Activated T-cell treated with anti-CD3 and anti-CD28 coated beads, Interleukin-2, amount 50 U/mL, for 4 hours (primary cell): Measurements from ENCODE around the gene ROR1. TPM values are rescaled to one million over a fixed set of nuclear protein-coding genes. Genes with fewer than 3 reads are reported as not detected.

Experiments
- ATAC-seq, 2 donors: fragments of 200-7000 bp; cut with Tn5 transposase; one replicate each; pipeline ENCODE4 v1.10.0; 2021
- DNase-seq: peaks from one replicate; pipeline ENCODE4 v3.0.0-alpha.2; 2020
- H3K27me3 Mint-ChIP-seq: one replicate; pipeline ENCODE4 v1.8.0; 2021; ENCODE audit warnings: low read depth, mixed read lengths
- H3K36me3 Mint-ChIP-seq: one replicate; pipeline ENCODE4 v1.8.0; 2022; ENCODE audit warnings: mixed read lengths; ENCODE audit not compliant: insufficient read depth
- H3K4me1 Mint-ChIP-seq: one replicate; pipeline ENCODE4 v1.8.0; 2021; ENCODE audit warnings: low read depth, mixed read lengths
- H3K4me3 Mint-ChIP-seq: one replicate; pipeline ENCODE4 v1.8.0; 2021; ENCODE audit warnings: mild to moderate bottlenecking, moderate library complexity, mixed read lengths
- H3K9me3 Mint-ChIP-seq: one replicate; pipeline ENCODE4 v1.8.0; 2021; ENCODE audit warnings: mixed read lengths
- total RNA-seq, 3 donors: library from RNA; stranded (reverse); gene quantifications; one replicate each; pipeline ENCODE4 v1.2.1, GENCODE V29; 2021

Gene ROR1
- total RNA-seq, 3 donors from 2014 or later = 0.08 to 0.38 (median 0.18) TPM

- ATAC-seq (no peak), DNase-seq (no peak)
- no peaks in the 10 kb centered on the region for H3K36me3 Mint-ChIP-seq
- no peaks in the 10 kb centered on the region for H3K9me3 Mint-ChIP-seq
- H3K4me1 Mint-ChIP-seq = no peaks in the 10 kb centered on the region
- H3K4me3 Mint-ChIP-seq = no peak overlapping the region
- H3K27me3 Mint-ChIP-seq = no peaks in the 10 kb centered on the region
Observed at GRCh38 chr1:63924600-63924999, 150.8 kb downstream of the ROR1 start.

- H3K4me1 Mint-ChIP-seq = no peaks in the 10 kb centered on the region
- no peak overlapping the region for H3K4me3 Mint-ChIP-seq
- DNase-seq (no peak), ATAC-seq (no peak)
- H3K36me3 Mint-ChIP-seq = no peaks in the 10 kb centered on the region
- peaks cover 2% of the 10 kb centered on the region for H3K27me3 Mint-ChIP-seq
- no peaks in the 10 kb centered on the region for H3K9me3 Mint-ChIP-seq
Observed at GRCh38 chr1:63928186-63929105, 154.6 kb downstream of the ROR1 start.

GRCh38 chr1:63929106-63929478 lies 155.3 kb downstream of the ROR1 start:
- Mint-ChIP-seq H3K27me3 (peaks cover 2% of the 10 kb centered on the region), H3K9me3 (no peaks in the 10 kb centered on the region), H3K4me3 (no peak overlapping the region), H3K4me1 (no peaks in the 10 kb centered on the region), H3K36me3 (no peaks in the 10 kb centered on the region)
- ATAC-seq (no peak), DNase-seq (no peak)

GRCh38 chr1:63931468-63931867 lies 157.7 kb downstream of the ROR1 start:
- peaks cover 2% of the 10 kb centered on the region for H3K27me3 Mint-ChIP-seq
- H3K9me3 Mint-ChIP-seq = no peaks in the 10 kb centered on the region
- no peaks in the 10 kb centered on the region for H3K4me1 Mint-ChIP-seq
- ATAC-seq (no peak), DNase-seq (no peak)
- no peak overlapping the region for H3K4me3 Mint-ChIP-seq
- H3K36me3 Mint-ChIP-seq = no peaks in the 10 kb centered on the region

- H3K4me1 Mint-ChIP-seq = no peaks in the 10 kb centered on the region
- H3K36me3 Mint-ChIP-seq = no peaks in the 10 kb centered on the region
- H3K4me3 Mint-ChIP-seq = no peak overlapping the region
- no peaks in the 10 kb centered on the region for H3K9me3 Mint-ChIP-seq
- no peak for ATAC-seq
- DNase-seq = no peak
- peaks cover 2% of the 10 kb centered on the region for H3K27me3 Mint-ChIP-seq
Observed at GRCh38 chr1:63934697-63935096, 160.9 kb downstream of the ROR1 start.

- Mint-ChIP-seq H3K4me3 (no peak overlapping the region), H3K9me3 (no peaks in the 10 kb centered on the region), H3K27me3 (peaks cover 2% of the 10 kb centered on the region), H3K36me3 (no peaks in the 10 kb centered on the region), H3K4me1 (no peaks in the 10 kb centered on the region)
- no peak for DNase-seq
- ATAC-seq = no peak
Observed at GRCh38 chr1:63935143-63935542, 161.3 kb downstream of the ROR1 start.

GRCh38 chr1:63935553-63935952 lies 161.7 kb downstream of the ROR1 start:
- ATAC-seq (no peak), DNase-seq (no peak)
- Mint-ChIP-seq H3K27me3 (peaks cover 3% of the 10 kb centered on the region), H3K4me3 (no peak overlapping the region), H3K36me3 (no peaks in the 10 kb centered on the region), H3K9me3 (no peaks in the 10 kb centered on the region), H3K4me1 (no peaks in the 10 kb centered on the region)

GRCh38 chr1:63936276-63936675 lies 162.5 kb downstream of the ROR1 start:
- ATAC-seq = no peak
- Mint-ChIP-seq H3K36me3 (no peaks in the 10 kb centered on the region), H3K4me1 (no peaks in the 10 kb centered on the region), H3K27me3 (peaks cover 3% of the 10 kb centered on the region), H3K4me3 (no peak overlapping the region), H3K9me3 (no peaks in the 10 kb centered on the region)
- no peak for DNase-seq

GRCh38 chr1:63936801-63937200 lies 163.0 kb downstream of the ROR1 start:
- Mint-ChIP-seq H3K9me3 (no peaks in the 10 kb centered on the region), H3K4me1 (no peaks in the 10 kb centered on the region), H3K36me3 (no peaks in the 10 kb centered on the region), H3K27me3 (peaks cover 1% of the 10 kb centered on the region), H3K4me3 (no peak overlapping the region)
- DNase-seq (no peak), ATAC-seq (no peak)

- no peak overlapping the region for H3K4me3 Mint-ChIP-seq
- ATAC-seq (no peak), DNase-seq (no peak)
- H3K4me1 Mint-ChIP-seq = no peaks in the 10 kb centered on the region
- H3K9me3 Mint-ChIP-seq = no peaks in the 10 kb centered on the region
- peaks cover 4% of the 10 kb centered on the region for H3K27me3 Mint-ChIP-seq
- H3K36me3 Mint-ChIP-seq = no peaks in the 10 kb centered on the region
Observed at GRCh38 chr1:63937461-63938022, 163.7 kb downstream of the ROR1 start.

GRCh38 chr1:63940440-63940839 lies 166.6 kb downstream of the ROR1 start:
- H3K4me1 Mint-ChIP-seq = no peaks in the 10 kb centered on the region
- no peak overlapping the region for H3K4me3 Mint-ChIP-seq
- H3K27me3 Mint-ChIP-seq = peaks cover 7% of the 10 kb centered on the region

GRCh38 chr1:63943393-63943792 lies 169.6 kb downstream of the ROR1 start:
- no peaks in the 10 kb centered on the region for H3K4me1 Mint-ChIP-seq
- H3K9me3 Mint-ChIP-seq = no peaks in the 10 kb centered on the region
- H3K27me3 Mint-ChIP-seq = peaks cover 7% of the 10 kb centered on the region
- ATAC-seq = no peak
- DNase-seq = no peak
- no peaks in the 10 kb centered on the region for H3K36me3 Mint-ChIP-seq
- H3K4me3 Mint-ChIP-seq = no peak overlapping the region

More at GRCh38 chr1:63940440-63940839, 166.6 kb downstream of the ROR1 start:
- DNase-seq (no peak), ATAC-seq (no peak)
- Mint-ChIP-seq H3K36me3 (no peaks in the 10 kb centered on the region), H3K9me3 (no peaks in the 10 kb centered on the region)

GRCh38 chr1:63945943-63946342 lies 172.1 kb downstream of the ROR1 start:
- no peak for DNase-seq
- no peak for ATAC-seq
- Mint-ChIP-seq H3K4me3 (no peak overlapping the region), H3K36me3 (no peaks in the 10 kb centered on the region), H3K9me3 (no peaks in the 10 kb centered on the region), H3K4me1 (no peaks in the 10 kb centered on the region), H3K27me3 (peaks cover 8% of the 10 kb centered on the region)

GRCh38 chr1:63946866-63947491 lies 173.2 kb downstream of the ROR1 start:
- no peak for ATAC-seq
- DNase-seq = no peak
- Mint-ChIP-seq H3K9me3 (no peaks in the 10 kb centered on the region), H3K27me3 (peaks cover 11% of the 10 kb centered on the region), H3K36me3 (no peaks in the 10 kb centered on the region), H3K4me3 (no peak overlapping the region), H3K4me1 (no peaks in the 10 kb centered on the region)

- H3K4me1 Mint-ChIP-seq = no peaks in the 10 kb centered on the region
- peaks cover 9% of the 10 kb centered on the region for H3K27me3 Mint-ChIP-seq
- no peak for ATAC-seq
- H3K36me3 Mint-ChIP-seq = no peaks in the 10 kb centered on the region
- H3K9me3 Mint-ChIP-seq = no peaks in the 10 kb centered on the region
- H3K4me3 Mint-ChIP-seq = no peak overlapping the region
- DNase-seq = no peak
Observed at GRCh38 chr1:63947904-63948303, 174.1 kb downstream of the ROR1 start.
